Loucy (cell line): ENCODE data around the gene STRN3.
"Not testable (repeated sequence)": the region's sequence is repeated elsewhere in the genome, so short reads cannot be mapped to it uniquely, and the experiment has no call there.

Experiments
- H2AFZ ChIP-seq: fragments of 200-600 bp; sonication (generic); 2 replicates; pipeline ENCODE4 v1.6.0; 2016; ENCODE audit warnings: antibody characterized with exemption, mild to moderate bottlenecking, low read length, moderate library complexity
- H3F3A ChIP-seq: fragments of 200-600 bp; 2 replicates; pipeline ENCODE4 v1.6.0; 2016; ENCODE audit warnings: antibody characterized with exemption, low read depth, mild to moderate bottlenecking
- H3K27me3 ChIP-seq: fragments of 200-600 bp; sonication (generic); 2 replicates; pipeline ENCODE4 v1.6.1; 2014; ENCODE audit warnings: low read length, mild to moderate bottlenecking; ENCODE audit not compliant: insufficient read depth, poor library complexity, severe bottlenecking
- H3K36me3 ChIP-seq: fragments of 200-600 bp; sonication (generic); 2 replicates; pipeline ENCODE4 v1.6.1; 2016; ENCODE audit warnings: low read length; ENCODE audit not compliant: insufficient read depth
- H3K4me1 ChIP-seq: fragments of 200-600 bp; sonication (generic); 2 replicates; pipeline ENCODE4 v1.5.1; 2014; ENCODE audit warnings: low read length, mild to moderate bottlenecking; ENCODE audit not compliant: insufficient read depth, poor library complexity, severe bottlenecking
- H3K4me2 ChIP-seq: fragments of 200-600 bp; sonication (generic); 2 replicates; pipeline ENCODE4 v1.6.0; 2014; ENCODE audit warnings: antibody characterized with exemption, low read length, low read depth, mild to moderate bottlenecking; ENCODE audit not compliant: poor library complexity, severe bottlenecking
- H3K4me3 ChIP-seq: fragments of 200-600 bp; sonication (generic); 2 replicates; pipeline ENCODE4 v1.5.1; 2014; ENCODE audit warnings: low read length, mild to moderate bottlenecking, mixed read lengths; ENCODE audit not compliant: poor library complexity, severe bottlenecking
- H3K79me2 ChIP-seq: fragments of 200-600 bp; sonication (generic); 2 replicates; pipeline ENCODE4 v1.6.1; 2014; ENCODE audit warnings: low read length; ENCODE audit not compliant: insufficient read depth
- H3K9ac ChIP-seq: fragments of 200-600 bp; sonication (generic); 2 replicates; pipeline ENCODE4 v1.6.0; 2014; ENCODE audit warnings: mild to moderate bottlenecking, low read depth, low read length, moderate library complexity; ENCODE audit not compliant: poor library complexity, severe bottlenecking
- H3K9me2 ChIP-seq: fragments of 200-600 bp; sonication (generic); replicated peaks from 2 replicates; pipeline ENCODE4 v1.6.1; 2016; ENCODE audit warnings: low read depth, low read length, mixed read lengths
- H3K9me3 ChIP-seq: fragments of 200-600 bp; sonication (generic); 2 replicates; pipeline ENCODE4 v1.6.1; 2014; ENCODE audit warnings: mild to moderate bottlenecking, antibody characterized with exemption, low read length, low read depth; ENCODE audit not compliant: insufficient read depth
- H4K20me1 ChIP-seq: fragments of 200-600 bp; sonication (generic); 2 replicates; pipeline ENCODE4 v1.6.0; 2014; ENCODE audit warnings: antibody characterized with exemption, low read length, mild to moderate bottlenecking; ENCODE audit not compliant: insufficient read depth, poor library complexity, severe bottlenecking
- EZH2phosphoT487 ChIP-seq: fragments of 200-600 bp; IDR thresholded peaks from 2 replicates; pipeline ENCODE4 v1.6.1; 2018; ENCODE audit warnings: antibody characterized with exemption, mild to moderate bottlenecking, moderate library complexity, borderline replicate concordance
- TF ChIP-seq, protein P1 (sequence below): fragments of 200-600 bp; sonication (generic); conservative IDR thresholded peaks from 2 replicates; pipeline ENCODE4 v1.5.1; 2014; ENCODE audit warnings: mild to moderate bottlenecking, antibody characterized with exemption, low read length

Gene STRN3

DNA sequence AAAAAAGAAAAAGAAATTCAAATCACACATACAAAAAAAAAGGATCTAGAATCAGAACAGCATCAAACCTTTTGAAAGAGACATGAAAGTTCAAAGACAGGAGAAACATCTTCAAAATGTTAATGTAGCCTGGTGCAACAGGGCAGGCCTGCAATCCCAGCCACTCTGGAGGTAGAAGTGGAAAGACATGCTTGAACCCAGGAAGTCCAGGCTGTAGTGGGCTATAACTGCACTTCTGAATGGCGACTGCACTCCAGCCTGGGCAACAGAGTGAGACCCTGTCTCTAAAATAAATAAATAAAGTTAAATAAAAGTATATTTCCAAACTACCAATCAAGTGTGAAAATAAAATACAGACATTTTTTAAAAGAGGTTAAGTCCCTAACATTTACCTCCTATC lies 19.5 kb downstream of the STRN3 start:
- peaks cover 5% of the 10 kb centered on the region; the same call in 1 of the 2 replicates for H3K36me3 ChIP-seq
- no peak overlapping the region for H3K9ac ChIP-seq
- no peaks in the 10 kb centered on the region for H3K27me3 ChIP-seq
- H3K9me2 ChIP-seq, result no peaks in the 10 kb centered on the region
- no peak for TF ChIP-seq EZH2phosphoT487
- TF ChIP-seq, protein P1, sequence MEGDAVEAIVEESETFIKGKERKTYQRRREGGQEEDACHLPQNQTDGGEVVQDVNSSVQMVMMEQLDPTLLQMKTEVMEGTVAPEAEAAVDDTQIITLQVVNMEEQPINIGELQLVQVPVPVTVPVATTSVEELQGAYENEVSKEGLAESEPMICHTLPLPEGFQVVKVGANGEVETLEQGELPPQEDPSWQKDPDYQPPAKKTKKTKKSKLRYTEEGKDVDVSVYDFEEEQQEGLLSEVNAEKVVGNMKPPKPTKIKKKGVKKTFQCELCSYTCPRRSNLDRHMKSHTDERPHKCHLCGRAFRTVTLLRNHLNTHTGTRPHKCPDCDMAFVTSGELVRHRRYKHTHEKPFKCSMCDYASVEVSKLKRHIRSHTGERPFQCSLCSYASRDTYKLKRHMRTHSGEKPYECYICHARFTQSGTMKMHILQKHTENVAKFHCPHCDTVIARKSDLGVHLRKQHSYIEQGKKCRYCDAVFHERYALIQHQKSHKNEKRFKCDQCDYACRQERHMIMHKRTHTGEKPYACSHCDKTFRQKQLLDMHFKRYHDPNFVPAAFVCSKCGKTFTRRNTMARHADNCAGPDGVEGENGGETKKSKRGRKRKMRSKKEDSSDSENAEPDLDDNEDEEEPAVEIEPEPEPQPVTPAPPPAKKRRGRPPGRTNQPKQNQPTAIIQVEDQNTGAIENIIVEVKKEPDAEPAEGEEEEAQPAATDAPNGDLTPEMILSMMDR, result no peak
- H3K4me1 ChIP-seq, result no peaks in the 10 kb centered on the region
- H3K4me2 ChIP-seq, result no peak overlapping the region
- H3F3A ChIP-seq, result no peaks in the 10 kb centered on the region
- H3K4me3 ChIP-seq, result no peak overlapping the region
- H3K79me2 ChIP-seq, result peaks cover 80% of the 10 kb centered on the region; the same call in 1 of the 2 replicates
- no peak overlapping the region for H2AFZ ChIP-seq
- H3K9me3 ChIP-seq, result no peaks in the 10 kb centered on the region
- peaks cover 37% of the 10 kb centered on the region for H4K20me1 ChIP-seq

DNA sequence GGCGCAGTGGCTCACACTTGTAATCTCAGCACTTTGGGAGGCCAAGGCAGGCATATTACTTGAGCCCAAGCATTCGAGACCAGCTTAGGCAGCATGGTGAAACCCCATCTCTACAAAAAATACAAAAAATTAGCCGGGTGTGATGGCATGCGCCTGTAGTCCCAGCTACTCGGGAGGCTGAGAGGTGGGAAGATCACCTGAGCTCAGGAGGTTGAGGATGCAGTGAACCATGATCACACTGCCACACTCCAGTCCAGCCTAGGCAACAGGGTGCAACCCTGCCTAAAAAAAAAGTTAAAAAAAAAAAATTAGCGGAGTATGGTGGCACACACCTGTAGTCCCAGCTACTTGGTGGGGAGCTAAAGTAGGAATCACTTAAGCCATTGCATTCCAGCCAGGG lies 22.2 kb downstream of the STRN3 start:
- H3K4me1 ChIP-seq, H3K4me3 ChIP-seq, H2AFZ ChIP-seq, H3K9me3 ChIP-seq, H3K9ac ChIP-seq, H3F3A ChIP-seq, H3K9me2 ChIP-seq, H3K4me2 ChIP-seq, H3K27me3 ChIP-seq: not testable (repeated sequence)
- Histone ChIP-seq H3K36me3 (peaks cover 22% of the 10 kb centered on the region), H3K79me2 (peaks cover 85% of the 10 kb centered on the region), H4K20me1 (peaks cover 45% of the 10 kb centered on the region)

DNA sequence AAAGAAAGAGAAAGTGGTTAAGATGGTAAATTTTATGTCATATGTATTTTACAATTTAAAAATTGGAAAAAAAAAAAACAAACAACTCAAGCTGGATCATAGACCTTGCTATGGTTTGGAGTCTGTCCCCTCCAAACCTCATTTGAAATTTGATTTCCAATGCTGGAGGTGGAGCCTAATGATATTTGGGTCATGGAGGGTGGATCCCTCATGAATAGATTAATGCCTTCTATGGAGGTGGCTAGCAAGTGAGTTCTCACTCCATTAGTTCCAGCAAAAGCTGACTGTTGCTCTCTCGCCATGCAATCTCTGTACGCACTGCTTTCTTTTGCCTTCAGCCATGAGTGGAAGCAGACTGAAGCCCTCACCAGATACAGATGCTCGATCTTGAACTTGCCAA lies 22.9 kb downstream of the STRN3 start:
- Histone ChIP-seq H4K20me1 (peaks cover 40% of the 10 kb centered on the region), H3K4me2 (no peak overlapping the region), H2AFZ (no peak overlapping the region), H3K27me3 (no peaks in the 10 kb centered on the region), H3K79me2 (peaks cover 85% of the 10 kb centered on the region), H3F3A (no peaks in the 10 kb centered on the region), H3K36me3 (peaks cover 28% of the 10 kb centered on the region), H3K4me3 (no peak overlapping the region), H3K4me1 (no peaks in the 10 kb centered on the region), H3K9me3 (peaks cover 16% of the 10 kb centered on the region; the same call in 1 of the 2 replicates), H3K9ac (no peak overlapping the region), H3K9me2 (no peaks in the 10 kb centered on the region)
- TF ChIP-seq, protein P1, result no peak
- TF ChIP-seq EZH2phosphoT487, result no peak

DNA sequence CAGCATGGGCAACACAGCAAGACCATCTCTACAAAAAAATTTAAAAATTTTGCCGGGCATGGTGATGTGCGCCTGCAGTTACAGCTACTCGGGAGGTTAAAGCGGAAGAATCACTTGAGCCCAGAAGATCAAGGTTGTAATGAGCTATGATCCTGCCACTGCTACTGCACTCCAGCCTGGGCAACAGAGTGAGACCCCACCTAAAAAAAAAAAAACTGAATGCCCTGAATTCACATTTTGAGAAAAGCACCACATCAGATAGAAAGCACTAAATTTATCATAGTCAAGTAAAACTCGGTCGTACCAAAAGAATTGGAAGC lies 24.9 kb downstream of the STRN3 start:
- Histone ChIP-seq H4K20me1 (peaks cover 35% of the 10 kb centered on the region), H3K27me3 (no peaks in the 10 kb centered on the region), H3K79me2 (peaks cover 87% of the 10 kb centered on the region), H3F3A (no peaks in the 10 kb centered on the region), H3K4me2 (no peak overlapping the region), H2AFZ (no peak overlapping the region), H3K4me3 (no peak overlapping the region), H3K4me1 (no peaks in the 10 kb centered on the region), H3K9me3 (peaks cover 21% of the 10 kb centered on the region; the same call in 1 of the 2 replicates), H3K9me2 (no peaks in the 10 kb centered on the region), H3K36me3 (peaks cover 37% of the 10 kb centered on the region), H3K9ac (no peak overlapping the region)
- TF ChIP-seq, protein P1, result no peak
- no peak for TF ChIP-seq EZH2phosphoT487
